ENCODE results near the gene CABP7. TPM values are rescaled to one million over a fixed set of nuclear protein-coding genes. Genes with fewer than 3 reads are reported as not detected.

Gene CABP7
- total RNA-seq = not detected in 2 replicates

DNA sequence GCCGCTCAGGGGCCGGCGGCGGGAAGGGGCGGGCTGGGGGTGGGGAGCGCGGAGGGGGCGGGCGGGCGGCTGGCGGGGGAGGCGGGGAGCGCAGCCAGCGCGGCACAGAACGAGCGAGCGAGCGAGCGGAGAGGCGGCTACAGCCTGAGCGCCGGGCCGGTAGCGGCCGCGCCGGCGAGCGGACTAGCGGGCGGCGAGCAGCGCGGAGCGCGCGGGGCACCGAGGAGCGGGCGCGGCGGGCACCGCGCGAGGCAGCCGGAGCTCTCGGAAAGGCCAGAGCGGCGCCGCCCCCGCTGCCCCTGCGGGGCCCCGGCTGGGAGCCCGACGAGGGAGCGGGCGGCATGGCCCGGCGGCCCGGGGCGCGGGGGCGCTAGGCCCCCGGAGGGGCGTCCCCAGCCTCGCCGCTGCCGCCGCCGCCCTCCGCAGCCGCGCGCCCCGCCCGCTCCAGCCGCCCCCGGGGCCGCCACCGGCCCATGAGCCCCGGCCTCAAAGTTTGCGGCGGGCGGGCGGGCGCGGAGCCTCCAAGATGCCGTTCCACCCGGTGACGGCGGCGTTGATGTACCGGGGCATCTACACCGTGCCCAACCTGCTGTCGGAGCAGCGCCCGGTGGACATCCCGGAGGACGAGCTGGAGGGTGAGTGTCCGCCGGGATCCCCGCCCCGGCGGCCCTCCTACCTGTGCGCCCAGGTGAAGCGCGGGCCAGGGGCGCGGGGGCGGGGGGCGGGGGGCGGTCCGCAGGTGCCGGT, at the start of gene CABP7:
CABP7 (plus strand) TSS at position 105 of the 747 bp plus-strand sequence; CDS start at position 527, 422 bp downstream.

GRCh38 chr22:29766632-29767170, 46.9 kb downstream of the CABP7 start, which contains the start of gene ZMAT5:
Gene ZMAT5 (minus strand): TSS chr22:29767007. CDS start chr22:29748544, 18,463 bp downstream.

DNA sequence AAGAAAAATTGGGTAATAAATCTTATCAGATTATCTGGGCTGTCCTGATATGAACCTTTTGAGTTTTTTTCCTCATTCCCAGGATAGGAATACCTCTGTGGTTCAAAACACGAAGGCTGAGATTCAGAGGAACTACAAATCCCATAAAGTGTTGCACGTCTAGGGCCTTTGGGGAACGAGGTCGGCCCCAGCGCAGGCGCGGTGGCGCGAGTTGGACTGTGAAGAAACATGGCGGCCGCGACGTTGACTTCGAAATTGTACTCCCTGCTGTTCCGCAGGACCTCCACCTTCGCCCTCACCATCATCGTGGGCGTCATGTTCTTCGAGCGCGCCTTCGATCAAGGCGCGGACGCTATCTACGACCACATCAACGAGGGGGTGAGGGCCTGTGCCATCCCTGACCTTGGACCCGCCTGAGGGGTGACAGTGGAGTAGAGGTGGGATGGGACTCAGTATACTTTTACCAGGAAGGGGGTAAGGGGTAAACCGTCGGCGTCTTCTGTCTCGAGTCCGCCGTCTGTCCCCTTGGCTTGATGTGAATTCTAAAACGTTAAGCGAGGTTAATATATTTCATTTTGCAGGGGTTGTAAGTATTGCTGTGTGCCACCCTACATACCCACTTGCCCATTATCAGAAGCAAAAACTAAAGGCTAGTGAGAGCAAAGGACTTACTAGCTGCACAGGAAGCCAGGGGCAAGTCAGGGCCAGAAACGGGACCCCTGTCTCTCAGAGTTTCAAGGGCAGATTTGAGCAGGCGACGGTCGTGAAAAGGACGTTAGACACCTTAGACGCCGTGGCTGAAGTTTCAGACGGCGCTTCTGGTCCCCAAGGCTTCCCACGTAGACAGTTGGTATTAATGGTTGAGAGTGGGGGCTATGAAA, 47.6 kb downstream of the CABP7 start, which contains the start of gene UQCR10:
UQCR10 (plus strand) TSS at position 199 of the 881 bp plus-strand sequence; CDS start at position 229, 30 bp downstream.

Other genes with a start within 250 kb of the CABP7 start
- gene NEFH, start 239.8 kb upstream of the CABP7 start, total RNA-seq = 3.6 and 3.7 TPM in 2 replicates
- gene THOC5, start 166.2 kb upstream of the CABP7 start, total RNA-seq = 35.8 and 41.2 TPM in 2 replicates
- gene NIPSNAP1, start 138.9 kb upstream of the CABP7 start, total RNA-seq = 55.6 and 74.6 TPM in 2 replicates
- 42.9 and 61.0 TPM in 2 replicates for gene NF2, start 116.4 kb upstream of the CABP7 start, total RNA-seq
- 14.2 and 26.4 TPM in 2 replicates for gene ZMAT5, start 47.0 kb downstream of the CABP7 start, total RNA-seq
- gene UQCR10, start 47.4 kb downstream of the CABP7 start, total RNA-seq = 69.3 and 139 TPM in 2 replicates
- 27.2 and 38.2 TPM in 2 replicates for gene ASCC2, start 118.3 kb downstream of the CABP7 start, total RNA-seq
- gene MTMR3, start 163.2 kb downstream of the CABP7 start, total RNA-seq = 15.8 and 18.5 TPM in 2 replicates